Activated CD4-positive, alpha-beta T cell treated with anti-CD3 and anti-CD28 coated beads, Interleukin-2, amount 50 U/mL, for 48 hours (primary cell): ENCODE results near the gene HECW1.

ENCODE experiments used
- DNase-seq, 2 experiments: peaks; one replicate each; pipeline ENCODE4 v3.0.0-alpha.2; 2020

The HECW1 gene

GRCh38 chr7:43148161-43148731 is 35.8 kb downstream of the HECW1 start:
- no peak for DNase-seq

- no peak for DNase-seq
Observed at GRCh38 chr7:43151076-43151475, 38.6 kb downstream of the HECW1 start.

GRCh38 chr7:43152696-43153095 is 40.2 kb downstream of the HECW1 start:
- DNase-seq: no peak

- no peak for DNase-seq
Observed at GRCh38 chr7:43155636-43156035, 43.2 kb downstream of the HECW1 start.

- no peak for DNase-seq
Observed at GRCh38 chr7:43163885-43164284, 51.4 kb downstream of the HECW1 start.

- DNase-seq: no peak
Observed at GRCh38 chr7:43164757-43165156, 52.3 kb downstream of the HECW1 start.

- DNase-seq: no peak
Observed at GRCh38 chr7:43166686-43167085, 54.2 kb downstream of the HECW1 start.

GRCh38 chr7:43169076-43169475 is 56.6 kb downstream of the HECW1 start:
- no peak for DNase-seq

GRCh38 chr7:43170571-43170970 is 58.1 kb downstream of the HECW1 start:
- DNase-seq: no peak

- DNase-seq: no peak
Observed at GRCh38 chr7:43175570-43176200, 63.2 kb downstream of the HECW1 start.

GRCh38 chr7:43179393-43179792 is 66.9 kb downstream of the HECW1 start:
- no peak for DNase-seq

GRCh38 chr7:43192806-43193460 is 80.5 kb downstream of the HECW1 start:
- no peak for DNase-seq

- no peak for DNase-seq
Observed at GRCh38 chr7:43193893-43194292, 81.4 kb downstream of the HECW1 start.

GRCh38 chr7:43195256-43195655 is 82.8 kb downstream of the HECW1 start:
- no peak for DNase-seq

GRCh38 chr7:43195768-43196167 is 83.3 kb downstream of the HECW1 start:
- DNase-seq: no peak

GRCh38 chr7:43196379-43196778 is 83.9 kb downstream of the HECW1 start:
- no peak for DNase-seq

- DNase-seq: no peak
Observed at GRCh38 chr7:43198016-43198415, 85.6 kb downstream of the HECW1 start.

- no peak for DNase-seq
Observed at GRCh38 chr7:43198599-43199090, 86.2 kb downstream of the HECW1 start.

- DNase-seq: no peak
Observed at GRCh38 chr7:43199371-43200160, 87.1 kb downstream of the HECW1 start.

- DNase-seq: no peak
Observed at GRCh38 chr7:43201912-43202311, 89.5 kb downstream of the HECW1 start.

GRCh38 chr7:43204081-43204480 is 91.6 kb downstream of the HECW1 start:
- DNase-seq: no peak

- DNase-seq: no peak
Observed at GRCh38 chr7:43205171-43205795, 92.8 kb downstream of the HECW1 start.

GRCh38 chr7:43208242-43208641 is 95.8 kb downstream of the HECW1 start:
- no peak for DNase-seq
